BLaER1 treated with 17β-estradiol and CSF1 and Interleukin-3, amounts not matched to agents 10 nM and 100 nM (cell line): ENCODE measurements around the gene PKNOX2.

Experiments used
- H3K27ac ChIP-seq, 11 experiments: shearing (Covaris generic); formaldehyde crosslinking; 2 replicates each; pipeline ENCODE4 v1.8.1; 2022
- H3K27me3 ChIP-seq, 11 experiments: shearing (Covaris generic); formaldehyde crosslinking; 2 replicates each; pipeline ENCODE4 v1.8.1; 2022
- H3K36me3 ChIP-seq, 11 experiments: shearing (Covaris generic); formaldehyde crosslinking; 2 replicates each; pipeline ENCODE4 v1.8.1; 2022
- H3K4me1 ChIP-seq, 10 experiments: shearing (Covaris generic); formaldehyde crosslinking; 2 replicates each; pipeline ENCODE4 v1.8.1; 2022
- H3K4me2 ChIP-seq, 11 experiments: shearing (Covaris generic); formaldehyde crosslinking; 2 replicates each; pipeline ENCODE4 v1.8.1; 2022
- H3K4me3 ChIP-seq, 10 experiments: shearing (Covaris generic); formaldehyde crosslinking; 2 replicates each; pipeline ENCODE4 v1.8.1; 2022
- H3K9ac ChIP-seq, 11 experiments: shearing (Covaris generic); formaldehyde crosslinking; 2 replicates each; pipeline ENCODE4 v1.8.1; 2022
- H3K9me3 ChIP-seq, 11 experiments: shearing (Covaris generic); formaldehyde crosslinking; replicated peaks in 1 of 11; 2 replicates each; pipeline ENCODE4 v1.8.1; 2022
- H4K20me1 ChIP-seq, 11 experiments: shearing (Covaris generic); formaldehyde crosslinking; 2 replicates each; pipeline ENCODE4 v1.8.1; 2022
- Cebpa-rat ChIP-seq, 11 experiments: shearing (Covaris generic); IDR thresholded peaks; 2 replicates each; pipeline ENCODE4 v1.8.1; 2022

Gene PKNOX2

GRCh38 chr11:125148743-125149142 lies 15.8 kb upstream of the PKNOX2 start:
- TF ChIP-seq Cebpa-rat (IDR thresholded peaks at IDR 0.05), result no peak
- Histone ChIP-seq H3K9ac (no peak overlapping the region), H3K4me3 (no peak overlapping the region), H3K27me3 (no peaks in the 10 kb centered on the region), H3K36me3 (no peaks in the 10 kb centered on the region), H3K4me2 (no peak overlapping the region), H3K9me3 (no peaks in the 10 kb centered on the region), H4K20me1 (no peaks in the 10 kb centered on the region), H3K4me1 (no peaks in the 10 kb centered on the region), H3K27ac (no peak overlapping the region)

- TF ChIP-seq Cebpa-rat (IDR thresholded peaks at IDR 0.05), result no peak
- Histone ChIP-seq H3K36me3 (no peaks in the 10 kb centered on the region), H3K27me3 (no peaks in the 10 kb centered on the region), H3K9me3 (peaks cover 0 to 7% (median 0%) of the 10 kb centered on the region in 11 experiments; a peak in 2 of 22 replicates), H3K4me2 (no peak overlapping the region), H3K4me1 (no peaks in the 10 kb centered on the region), H3K4me3 (no peak overlapping the region), H4K20me1 (no peaks in the 10 kb centered on the region; a peak in 1 of 22 replicates), H3K27ac (no peak overlapping the region), H3K9ac (no peak overlapping the region)
Observed at GRCh38 chr11:125153837-125154236, 10.7 kb upstream of the PKNOX2 start.

GRCh38 chr11:125154378-125155099 lies 10.0 kb upstream of the PKNOX2 start:
- no peak overlapping the region for H3K9ac ChIP-seq
- no peak overlapping the region for H3K27ac ChIP-seq
- H3K4me2 ChIP-seq, result no peak overlapping the region
- no peak overlapping the region for H3K4me3 ChIP-seq
- no peaks in the 10 kb centered on the region for H3K4me1 ChIP-seq
- H3K27me3 ChIP-seq, result no peaks in the 10 kb centered on the region
- H3K9me3 ChIP-seq, result peaks cover 0 to 7% (median 0%) of the 10 kb centered on the region in 11 experiments; a peak in 2 of 22 replicates
- no peaks in the 10 kb centered on the region; a peak in 1 of 22 replicates for H4K20me1 ChIP-seq
- no peak for TF ChIP-seq Cebpa-rat (IDR thresholded peaks at IDR 0.05)
- H3K36me3 ChIP-seq, result no peaks in the 10 kb centered on the region

GRCh38 chr11:125155100-125155444 lies 9.5 kb upstream of the PKNOX2 start:
- H3K27me3 ChIP-seq, result peaks cover 0 to 4% (median 0%) of the 10 kb centered on the region in 11 experiments; a peak in 3 of 22 replicates
- H3K4me1 ChIP-seq, result no peaks in the 10 kb centered on the region
- no peaks in the 10 kb centered on the region for H3K36me3 ChIP-seq
- H3K9me3 ChIP-seq, result peaks cover 0 to 7% (median 0%) of the 10 kb centered on the region in 11 experiments; a peak in 2 of 22 replicates
- no peaks in the 10 kb centered on the region; a peak in 1 of 22 replicates for H4K20me1 ChIP-seq
- TF ChIP-seq Cebpa-rat (IDR thresholded peaks at IDR 0.05), result no peak
- no peak overlapping the region for H3K4me2 ChIP-seq
- no peak overlapping the region for H3K27ac ChIP-seq
- H3K4me3 ChIP-seq, result no peak overlapping the region
- no peak overlapping the region for H3K9ac ChIP-seq

GRCh38 chr11:125155767-125156166 lies 8.8 kb upstream of the PKNOX2 start:
- H3K4me1 ChIP-seq, result no peaks in the 10 kb centered on the region
- H3K4me2 ChIP-seq, result no peak overlapping the region
- peaks cover 0 to 9% (median 5%) of the 10 kb centered on the region in 11 experiments; a peak in 8 of 22 replicates for H3K27me3 ChIP-seq
- no peaks in the 10 kb centered on the region for H3K36me3 ChIP-seq
- no peaks in the 10 kb centered on the region; a peak in 1 of 22 replicates for H4K20me1 ChIP-seq
- H3K9me3 ChIP-seq, result peaks cover 0 to 7% (median 0%) of the 10 kb centered on the region in 11 experiments; a peak in 2 of 22 replicates
- H3K4me3 ChIP-seq, result no peak overlapping the region
- H3K9ac ChIP-seq, result no peak overlapping the region
- TF ChIP-seq Cebpa-rat (IDR thresholded peaks at IDR 0.05), result no peak
- H3K27ac ChIP-seq, result no peak overlapping the region

- Histone ChIP-seq H3K27me3 (peaks cover 0 to 17% (median 11%) of the 10 kb centered on the region in 11 experiments; a peak in 10 of 22 replicates), H3K4me2 (no peak overlapping the region), H3K4me1 (no peaks in the 10 kb centered on the region), H3K9me3 (peaks cover 0 to 7% (median 0%) of the 10 kb centered on the region in 11 experiments; a peak in 2 of 22 replicates), H3K4me3 (no peak overlapping the region), H4K20me1 (no peaks in the 10 kb centered on the region; a peak in 1 of 22 replicates), H3K9ac (no peak overlapping the region), H3K27ac (no peak overlapping the region), H3K36me3 (no peaks in the 10 kb centered on the region)
- no peak for TF ChIP-seq Cebpa-rat (IDR thresholded peaks at IDR 0.05)
Observed at GRCh38 chr11:125156346-125157117, 8.0 kb upstream of the PKNOX2 start.

GRCh38 chr11:125157118-125157733 lies 7.3 kb upstream of the PKNOX2 start:
- peaks cover 5 to 24% (median 18%) of the 10 kb centered on the region in 11 experiments; a peak in 18 of 22 replicates for H3K27me3 ChIP-seq
- no peak overlapping the region for H3K4me2 ChIP-seq
- no peaks in the 10 kb centered on the region; a peak in 1 of 22 replicates for H4K20me1 ChIP-seq
- H3K4me3 ChIP-seq, result no peak overlapping the region
- peaks cover 0 to 7% (median 0%) of the 10 kb centered on the region in 11 experiments; a peak in 2 of 22 replicates for H3K9me3 ChIP-seq
- no peak overlapping the region for H3K27ac ChIP-seq
- H3K36me3 ChIP-seq, result no peaks in the 10 kb centered on the region
- H3K9ac ChIP-seq, result no peak overlapping the region
- H3K4me1 ChIP-seq, result no peaks in the 10 kb centered on the region
- TF ChIP-seq Cebpa-rat (IDR thresholded peaks at IDR 0.05), result no peak

GRCh38 chr11:125157953-125158680 lies 6.4 kb upstream of the PKNOX2 start:
- Histone ChIP-seq H4K20me1 (peaks cover 0 to under 1% (median 0%) of the 10 kb centered on the region in 11 experiments; a peak in 3 of 22 replicates), H3K27ac (no peak overlapping the region), H3K4me3 (no peak overlapping the region), H3K36me3 (no peaks in the 10 kb centered on the region), H3K9me3 (peaks cover 0 to 7% (median 0%) of the 10 kb centered on the region in 11 experiments; a peak in 2 of 22 replicates), H3K4me1 (no peaks in the 10 kb centered on the region), H3K27me3 (peaks cover 14 to 33% (median 27%) of the 10 kb centered on the region in 11 experiments), H3K9ac (no peak overlapping the region), H3K4me2 (no peak overlapping the region)
- TF ChIP-seq Cebpa-rat (IDR thresholded peaks at IDR 0.05), result no peak
